GM19395 (cell line): ENCODE data around the gene FKRP.

Experiments used
- ATAC-seq: cut with Tn5 transposase; IDR thresholded peaks from one replicate; pipeline ENCODE4 v1.9.1; 2021; ENCODE audit warnings: mild to moderate bottlenecking, moderate library complexity; ENCODE audit not compliant: unreplicated experiment

Gene FKRP

GRCh38 chr19:46731584-46731983 lies 14.3 kb upstream of the FKRP start:
- ATAC-seq, result no peak

GRCh38 chr19:46732172-46732938 lies 13.5 kb upstream of the FKRP start:
- ATAC-seq, result no peak

- ATAC-seq, result no peak
Measured at GRCh38 chr19:46732966-46733689, 12.7 kb upstream of the FKRP start.

- no peak for ATAC-seq
Measured at GRCh38 chr19:46733690-46734292, 12.1 kb upstream of the FKRP start.

- no peak for ATAC-seq
Measured at GRCh38 chr19:46736531-46737297, 9.1 kb upstream of the FKRP start.

GRCh38 chr19:46737298-46737654 lies 8.6 kb upstream of the FKRP start:
- no peak for ATAC-seq

GRCh38 chr19:46737761-46738171 lies 8.1 kb upstream of the FKRP start:
- ATAC-seq, result no peak

- ATAC-seq, result no peak
Measured at GRCh38 chr19:46739290-46739771, 6.5 kb upstream of the FKRP start.

GRCh38 chr19:46741447-46741846 lies 4.4 kb upstream of the FKRP start:
- ATAC-seq, result no peak

- no peak for ATAC-seq
Measured at GRCh38 chr19:46742926-46743480, 2.9 kb upstream of the FKRP start.

- no peak for ATAC-seq
Measured at GRCh38 chr19:46744005-46744691, 1.7 kb upstream of the FKRP start.

- ATAC-seq, result no peak
Measured at GRCh38 chr19:46745030-46745429, 827 bp upstream of the FKRP start.

- ATAC-seq, result no peak
Measured at GRCh38 chr19:46746281-46747057, 612 bp downstream of the FKRP start, which contains the start of gene STRN4. Gene STRN4, minus strand, starts transcription at chr19:46746450. Its CDS starts 20 bp downstream, at chr19:46746430.

- no peak for ATAC-seq
Measured at GRCh38 chr19:46748325-46749109, 2.7 kb downstream of the FKRP start.

GRCh38 chr19:46753420-46754155 lies 7.7 kb downstream of the FKRP start:
- ATAC-seq, result no peak

GRCh38 chr19:46755077-46755852 lies 9.4 kb downstream of the FKRP start:
- ATAC-seq, result no peak
